ENCODE results near the gene TYW5.

Gene TYW5

DNA sequence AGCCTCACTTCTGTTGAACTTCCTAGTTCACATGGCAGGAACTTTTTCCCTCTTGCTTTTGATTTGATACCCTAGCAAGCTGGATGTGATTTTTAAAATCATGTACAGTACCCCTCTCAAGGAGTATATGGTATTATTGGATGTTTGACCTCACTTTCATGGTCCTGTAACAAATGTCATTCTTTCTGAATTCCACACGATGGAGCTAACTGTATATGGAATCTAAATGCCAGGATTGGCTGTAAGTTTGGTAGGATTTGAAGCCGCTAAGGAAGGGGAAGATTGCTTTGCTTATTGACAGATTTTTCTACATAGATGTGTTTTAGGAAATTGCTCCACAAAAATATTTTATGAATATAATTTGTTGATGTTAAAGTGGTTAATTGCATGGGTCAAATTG, 18.4 kb upstream of the TYW5 start:
- DNase-seq (ENCODE audit: low spot score), result peak; percentile 33

DNA sequence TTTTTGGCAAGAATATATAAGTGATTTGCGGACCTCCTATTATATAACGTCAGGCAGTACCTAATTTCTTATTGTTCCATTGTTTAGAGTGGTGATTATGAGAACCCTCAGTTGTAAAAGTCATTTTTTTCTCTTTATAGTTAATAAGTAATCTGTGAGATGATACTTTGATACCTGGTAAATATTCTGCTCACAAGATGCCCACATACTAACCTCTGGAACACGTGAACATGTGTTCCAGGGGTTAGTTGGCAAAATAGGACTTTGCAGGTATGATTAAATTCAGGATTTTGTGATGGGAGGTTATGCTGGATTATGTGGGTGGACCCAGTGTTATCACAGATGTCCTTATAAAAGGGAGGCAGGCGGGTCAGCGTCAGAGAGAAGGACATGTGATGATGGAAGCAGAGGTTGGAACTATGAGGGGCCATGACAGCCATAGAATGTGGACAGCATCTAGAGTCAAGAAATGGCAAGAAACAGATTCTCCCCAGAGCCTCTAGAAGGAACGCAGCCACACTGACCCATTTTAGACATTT, 16.9 kb upstream of the TYW5 start:
- DNase-seq (ENCODE audit: low spot score), result no peak

DNA sequence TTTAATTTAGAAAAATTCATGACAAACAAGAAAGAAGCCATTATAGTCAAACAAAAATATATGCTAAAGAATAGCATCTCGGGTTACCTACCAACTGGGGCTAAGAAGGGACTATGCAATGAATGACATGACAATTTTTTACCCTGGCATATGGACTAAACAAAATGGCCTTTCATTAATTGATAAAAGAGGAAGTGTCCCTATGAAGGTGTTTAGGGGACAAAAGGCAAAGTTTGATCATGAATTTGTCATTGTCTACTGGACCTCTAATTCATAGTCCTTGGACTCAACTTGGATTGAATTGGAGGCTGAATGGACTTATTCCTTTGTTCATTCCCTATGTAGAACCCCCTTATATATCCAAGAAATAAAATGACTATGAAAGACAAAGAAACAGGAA, 12.8 kb upstream of the TYW5 start:
- no peak for DNase-seq (ENCODE audit: low spot score)

- DNase-seq (ENCODE audit: low spot score), result no peak
Measured at GRCh38 chr2:199966976-199967375, 11.7 kb upstream of the TYW5 start.

DNA sequence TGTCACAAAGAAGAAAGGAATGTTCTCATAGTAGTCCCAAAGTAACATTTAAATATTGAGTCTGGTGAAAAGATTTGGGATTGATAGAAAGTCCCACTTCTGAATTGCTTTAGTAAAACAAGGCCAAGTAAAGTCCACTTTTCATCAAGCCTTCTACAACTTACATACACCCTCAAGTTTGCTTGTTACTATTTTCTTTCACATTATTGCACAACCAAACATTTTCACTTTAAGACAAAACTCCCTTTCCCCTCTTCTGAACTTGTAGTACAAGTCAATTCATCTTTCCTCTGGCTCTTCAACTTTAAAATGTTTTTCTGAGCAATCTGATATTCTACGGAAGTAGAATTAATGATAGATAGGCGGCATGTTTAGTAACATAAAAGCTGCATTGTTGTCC, 11.1 kb upstream of the TYW5 start:
- DNase-seq (ENCODE audit: low spot score), result no peak

GRCh38 chr2:199962203-199962602, 6.9 kb upstream of the TYW5 start:
- DNase-seq (ENCODE audit: low spot score), result no peak

- no peak for DNase-seq (ENCODE audit: low spot score)
Measured at GRCh38 chr2:199958014-199958413, 2.7 kb upstream of the TYW5 start.

- DNase-seq (ENCODE audit: low spot score), result no peak
Measured at GRCh38 chr2:199956062-199956380, 730 bp upstream of the TYW5 start.

GRCh38 chr2:199955007-199955338, 318 bp downstream of the TYW5 start:
- no peak for DNase-seq (ENCODE audit: low spot score)

- DNase-seq (ENCODE audit: low spot score), result no peak
Measured at GRCh38 chr2:199951023-199951422, 4.3 kb downstream of the TYW5 start.

DNA sequence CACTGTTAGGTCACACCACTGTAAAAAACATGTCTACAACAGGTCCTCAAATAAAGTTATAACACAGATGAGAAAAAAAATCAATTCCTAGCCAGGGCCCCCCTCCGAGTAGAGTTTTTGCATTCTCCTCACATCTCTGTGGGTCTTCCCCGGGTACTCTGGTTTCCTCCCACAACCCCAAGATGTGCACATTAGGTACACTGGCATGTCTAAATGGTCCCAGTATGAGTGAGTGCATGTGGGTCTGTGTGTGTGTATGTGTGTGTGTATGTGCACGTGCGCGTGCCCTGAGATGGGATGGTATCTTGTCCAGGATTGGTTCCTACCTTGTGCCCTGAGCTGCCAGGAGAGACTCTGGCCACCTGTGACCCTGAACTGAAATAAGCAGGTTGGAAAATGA, 4.9 kb downstream of the TYW5 start:
- no peak for DNase-seq (ENCODE audit: low spot score)

DNA sequence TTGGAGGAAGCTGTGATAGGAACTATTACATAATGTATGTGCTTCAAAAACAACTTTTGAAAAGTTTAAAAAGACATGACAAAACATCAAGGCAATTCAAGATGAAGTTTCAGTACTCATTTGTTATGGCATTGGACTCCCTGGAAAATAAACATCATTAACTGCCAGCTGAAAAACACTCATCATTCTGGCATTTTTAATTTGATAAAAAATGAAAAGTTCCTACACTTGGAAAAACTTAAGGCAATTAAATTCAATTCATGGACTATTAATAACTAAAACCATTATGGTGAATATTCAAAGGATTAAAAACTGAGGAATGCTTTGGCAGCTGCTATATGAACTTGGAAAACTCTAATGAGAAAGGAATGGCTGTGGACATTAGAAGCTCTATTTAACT, 8.5 kb downstream of the TYW5 start:
- peak; percentile 11 for DNase-seq (ENCODE audit: low spot score)

- DNase-seq (ENCODE audit: low spot score), result no peak
Measured at GRCh38 chr2:199946196-199946595, 9.1 kb downstream of the TYW5 start.

GRCh38 chr2:199943373-199943772, 11.9 kb downstream of the TYW5 start:
- DNase-seq (ENCODE audit: low spot score), result no peak

GRCh38 chr2:199940373-199940772, 14.9 kb downstream of the TYW5 start:
- no peak for DNase-seq (ENCODE audit: low spot score)

DNA sequence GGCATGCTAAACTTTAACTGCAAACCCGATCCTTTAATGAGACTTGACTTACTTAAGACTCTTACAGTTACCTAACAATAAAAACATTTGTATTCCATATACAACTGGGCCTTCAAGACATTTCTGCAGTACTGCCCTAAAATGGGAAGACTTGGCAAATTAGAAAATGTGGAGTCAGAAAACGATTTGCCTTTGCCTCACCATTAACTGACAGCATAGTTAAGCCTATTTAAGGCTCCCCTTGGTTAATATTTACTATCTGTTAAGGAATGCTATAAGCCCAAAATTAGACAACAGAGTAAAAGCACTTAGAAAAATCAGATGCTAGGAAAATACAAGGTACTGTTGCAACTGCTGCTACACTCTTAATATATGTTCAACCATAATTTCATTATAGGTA, 18.7 kb downstream of the TYW5 start:
- DNase-seq (ENCODE audit: low spot score), result no peak

DNA sequence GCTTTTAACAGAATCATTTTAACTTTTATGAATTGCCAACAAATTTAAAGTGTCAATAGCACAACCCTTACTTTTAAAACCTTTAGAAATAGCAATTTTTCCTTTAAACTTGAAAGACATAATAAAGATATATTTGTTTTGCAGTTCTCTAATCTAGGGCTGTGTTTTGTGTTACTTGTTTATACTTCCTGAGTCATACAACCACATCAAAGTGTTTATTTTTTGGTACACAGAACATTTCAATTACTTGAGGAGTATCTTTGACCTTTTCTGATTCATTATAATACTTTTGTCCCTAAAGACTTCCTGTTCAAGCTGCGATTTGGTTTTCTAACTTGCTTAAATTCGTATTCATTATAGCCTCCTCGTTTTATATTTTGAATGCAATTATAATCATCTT, 21.8 kb downstream of the TYW5 start:
- DNase-seq (ENCODE audit: low spot score), result no peak

DNA sequence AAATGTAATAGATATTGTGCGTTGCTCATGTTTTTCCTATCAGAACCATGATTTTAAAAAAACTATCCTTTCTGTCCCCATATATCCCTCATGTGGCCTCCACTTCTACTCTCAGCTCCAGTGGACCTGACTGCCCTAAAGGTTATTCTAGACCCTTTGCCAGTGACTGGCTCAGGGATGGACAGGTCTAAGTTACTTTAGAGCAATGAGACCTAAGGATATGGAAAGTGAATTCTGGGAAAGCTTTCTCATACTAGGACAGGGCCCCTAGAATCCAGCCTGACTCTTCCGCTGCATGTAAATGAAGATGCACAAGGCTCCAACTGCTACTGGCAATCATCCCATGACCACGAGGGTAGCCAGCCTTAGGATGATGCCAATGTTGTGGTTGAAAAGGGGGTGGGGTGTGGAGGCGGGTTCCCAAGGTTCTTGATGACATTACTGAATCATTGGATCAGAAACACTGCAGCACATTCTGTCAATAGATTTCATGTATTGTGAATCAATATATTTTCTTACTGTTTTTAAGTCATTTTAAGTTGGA, 22.9 kb downstream of the TYW5 start:
- DNase-seq (ENCODE audit: low spot score), result no peak

DNA sequence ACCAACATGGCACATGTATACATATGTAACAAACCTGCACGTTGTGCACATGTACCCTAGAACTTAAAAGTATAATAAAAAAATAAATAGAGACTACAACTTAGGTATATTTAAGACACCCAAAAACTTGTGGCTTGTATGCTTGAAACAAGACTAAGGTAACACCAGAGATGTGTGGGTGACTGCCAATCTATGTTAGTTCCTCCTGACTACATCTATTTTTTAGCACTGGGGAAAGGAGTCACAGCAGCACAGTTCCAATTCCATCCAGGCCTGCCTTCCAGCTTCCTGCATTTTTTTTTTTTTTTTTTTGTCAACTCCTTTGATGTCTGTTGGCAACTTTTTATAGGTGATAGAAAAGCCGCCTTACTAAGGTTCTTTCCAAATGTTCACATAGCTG, 26.0 kb downstream of the TYW5 start:
- no peak for DNase-seq (ENCODE audit: low spot score)

DNA sequence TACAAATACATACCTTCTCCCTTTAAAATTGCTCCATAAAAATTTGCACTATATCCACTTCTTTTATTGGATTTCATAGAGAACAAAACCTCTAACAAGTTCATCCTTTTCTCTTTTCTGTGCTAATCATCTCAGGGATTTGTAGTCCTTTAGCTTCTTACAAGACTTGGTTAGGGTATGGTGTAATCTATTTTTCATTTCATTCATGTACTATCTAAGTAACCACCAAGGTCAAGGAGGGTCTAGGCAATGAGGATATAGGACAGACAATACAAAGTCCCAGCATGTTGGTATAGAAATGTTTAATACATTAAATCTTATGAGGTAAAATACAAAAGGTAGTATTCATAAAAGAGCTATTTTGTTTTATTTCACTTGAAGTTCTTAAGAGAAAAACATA, 26.7 kb downstream of the TYW5 start:
- no peak for DNase-seq (ENCODE audit: low spot score)

- no peak for DNase-seq (ENCODE audit: low spot score)
Measured at GRCh38 chr2:199928226-199928625, 27.1 kb downstream of the TYW5 start.

DNA sequence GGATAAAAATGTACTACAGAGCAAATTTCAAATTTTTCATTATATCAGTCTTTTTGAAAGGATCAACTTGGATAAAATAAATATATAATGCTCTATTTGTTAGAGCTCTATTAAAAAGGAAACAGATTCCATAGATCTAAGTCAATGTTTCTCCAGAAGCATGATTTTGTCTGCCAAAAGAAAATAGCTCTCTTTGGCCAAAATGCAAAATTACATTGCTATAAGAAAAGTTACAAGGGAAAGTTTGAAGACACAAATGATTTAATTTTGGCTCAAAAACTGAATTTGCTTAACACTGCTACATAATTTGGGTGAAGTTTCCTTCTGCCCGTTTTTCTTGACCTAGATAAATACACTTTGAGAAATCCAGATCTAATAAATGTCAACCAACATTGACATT, 28.5 kb downstream of the TYW5 start:
- DNase-seq (ENCODE audit: low spot score), result no peak

GRCh38 chr2:199923924-199924323, 31.4 kb downstream of the TYW5 start:
- DNase-seq (ENCODE audit: low spot score), result no peak

DNA sequence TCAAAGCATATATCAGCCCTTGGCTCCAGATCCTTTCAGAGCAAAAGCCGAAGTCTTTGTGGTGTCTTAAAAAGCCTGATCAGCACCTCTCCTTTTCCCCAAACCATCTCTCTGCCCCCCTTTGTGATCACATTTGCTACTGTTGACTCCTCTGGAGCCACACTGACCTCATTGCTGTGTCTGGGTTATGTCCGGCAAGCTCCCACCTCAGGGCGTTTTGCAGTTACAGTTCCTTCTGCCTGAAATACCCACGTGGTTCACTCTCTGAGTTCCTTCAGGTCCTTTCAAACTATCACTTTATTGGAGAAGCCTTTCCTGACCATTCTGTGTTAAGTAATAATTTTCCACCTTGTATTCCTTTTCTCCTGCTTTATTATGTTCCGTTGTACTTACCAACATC, 32.4 kb downstream of the TYW5 start:
- no peak for DNase-seq (ENCODE audit: low spot score)

- no peak for DNase-seq (ENCODE audit: low spot score)
Measured at GRCh38 chr2:199916980-199917379, 38.3 kb downstream of the TYW5 start.
